HG02798 (cell line): ENCODE results near the gene SLC25A46.
"Not testable (repeated sequence)": the region's sequence is repeated elsewhere in the genome, so short reads cannot be mapped to it uniquely, and the experiment has no call there.

ENCODE experiments used
- ATAC-seq: cut with Tn5 transposase; IDR thresholded peaks from one replicate; pipeline ENCODE4 v1.9.1; 2021; ENCODE audit warnings: mild to moderate bottlenecking; ENCODE audit not compliant: unreplicated experiment, poor library complexity

Gene SLC25A46

DNA sequence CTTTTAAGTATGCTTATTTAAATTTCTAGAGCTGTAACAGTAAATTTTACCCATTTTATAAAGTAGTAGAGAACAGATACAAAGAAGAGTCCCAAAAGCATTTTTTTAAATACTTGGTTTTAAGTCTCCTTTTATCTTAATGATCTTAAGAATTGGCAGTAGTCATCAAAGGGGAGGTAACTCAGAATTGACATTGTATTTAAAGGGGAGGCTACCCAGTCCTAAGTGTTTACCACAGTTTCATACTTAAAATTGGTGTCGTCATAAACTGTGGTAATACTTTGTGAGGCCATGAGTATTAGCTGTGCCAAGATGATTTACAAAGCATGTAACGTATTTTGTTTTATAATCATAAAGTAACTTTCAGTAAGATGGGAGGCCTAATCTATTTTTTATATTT is 14.8 kb downstream of the SLC25A46 start:
- no peak for ATAC-seq

DNA sequence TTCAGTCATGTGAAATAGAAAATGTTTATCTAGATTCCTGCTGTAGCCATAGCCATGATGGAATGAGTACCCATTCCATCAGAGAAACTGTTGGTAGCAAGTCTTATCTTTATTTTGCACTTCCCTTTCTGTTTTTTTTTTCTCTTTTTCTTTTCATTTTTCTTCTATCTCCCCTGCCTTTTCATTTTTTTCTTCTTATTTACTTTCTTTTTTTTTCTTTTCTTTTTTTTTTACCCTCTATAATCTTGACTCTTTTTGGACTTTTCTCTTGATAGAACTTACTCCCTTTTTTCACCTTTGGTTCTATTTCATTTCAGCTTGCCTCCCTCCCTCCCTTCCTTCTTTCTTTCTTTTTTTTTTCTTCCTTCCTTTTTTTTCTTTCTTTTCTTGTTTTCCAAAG is 15.4 kb downstream of the SLC25A46 start:
- no peak for ATAC-seq

DNA sequence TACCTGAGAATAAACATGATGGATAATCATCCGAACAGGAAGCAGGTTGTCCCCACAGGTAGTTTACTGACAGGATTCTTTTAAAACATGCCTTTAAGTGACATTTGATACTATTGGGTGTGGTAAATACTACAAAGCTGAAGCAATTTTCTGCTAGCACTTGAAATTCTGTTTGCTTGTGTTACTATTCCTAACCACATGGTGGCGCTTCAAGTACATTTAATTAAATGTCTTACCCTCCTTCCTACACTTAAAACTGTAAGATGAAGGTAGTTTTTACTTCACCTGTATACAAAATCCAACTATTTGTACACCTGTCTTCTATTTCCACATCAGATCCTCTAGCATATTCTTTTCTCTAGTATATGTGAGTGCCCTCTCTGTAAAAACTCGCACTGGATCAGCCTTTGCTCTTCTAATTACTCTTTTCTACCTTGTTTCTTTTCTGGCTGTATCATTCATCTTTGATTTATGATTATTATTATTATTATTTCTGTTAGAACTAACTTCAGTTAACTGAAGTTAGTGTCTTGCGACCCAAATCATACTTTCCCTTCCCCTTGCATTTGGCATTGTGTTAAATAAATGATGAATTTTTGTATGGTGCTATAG is 18.4 kb downstream of the SLC25A46 start:
- no peak for ATAC-seq

DNA sequence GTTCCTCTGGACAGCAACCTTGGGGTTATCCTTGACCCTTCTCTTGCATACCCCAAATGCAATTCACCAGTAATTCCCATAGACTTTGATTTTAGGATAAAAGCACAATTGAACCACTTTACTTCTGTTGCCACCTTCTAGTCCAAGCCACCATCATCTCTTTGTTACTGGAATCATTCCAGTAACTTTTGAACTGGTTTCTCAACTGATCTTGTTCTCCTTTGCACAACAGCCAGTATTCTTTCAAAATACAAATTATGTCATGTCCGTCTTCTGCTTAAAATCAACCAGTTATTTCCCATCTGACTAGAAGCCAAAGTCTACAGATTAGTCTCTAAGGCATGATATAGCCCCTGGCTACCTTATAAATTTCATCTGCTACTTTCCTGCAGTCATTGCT is 21.4 kb downstream of the SLC25A46 start:
- ATAC-seq = no peak

DNA sequence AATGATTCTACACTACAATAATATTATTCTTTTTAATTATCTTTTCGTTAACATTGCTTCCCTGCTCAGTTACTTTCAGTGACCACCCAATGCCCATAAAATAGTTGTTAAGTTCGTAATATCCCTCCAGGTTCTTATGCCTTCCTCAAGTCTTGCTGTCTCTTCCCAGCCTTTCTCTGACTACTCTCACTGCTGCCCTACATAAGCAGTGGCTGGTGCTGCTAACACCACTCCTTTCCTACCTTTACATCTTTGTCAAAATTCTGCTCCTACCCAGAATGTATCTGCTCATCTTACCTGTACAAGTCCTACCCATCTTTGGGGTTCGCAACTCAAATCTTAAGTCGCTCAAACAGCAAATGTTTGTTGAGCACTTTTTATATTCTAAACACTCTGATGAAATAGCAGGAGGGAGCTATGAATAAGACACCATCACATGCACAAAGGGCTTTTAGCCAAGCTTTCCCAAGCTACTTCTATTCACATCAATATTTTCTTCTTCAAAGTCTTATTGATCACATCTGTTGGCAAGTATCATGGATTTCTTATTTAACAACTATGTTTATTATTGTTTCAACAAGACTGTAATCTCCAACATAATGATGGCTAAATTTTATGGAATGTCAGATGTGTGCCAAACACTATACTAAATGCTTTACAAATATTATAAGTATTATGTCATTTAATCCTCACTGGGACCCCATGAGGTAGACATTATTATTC is 29.5 kb downstream of the SLC25A46 start:
- ATAC-seq = no peak

DNA sequence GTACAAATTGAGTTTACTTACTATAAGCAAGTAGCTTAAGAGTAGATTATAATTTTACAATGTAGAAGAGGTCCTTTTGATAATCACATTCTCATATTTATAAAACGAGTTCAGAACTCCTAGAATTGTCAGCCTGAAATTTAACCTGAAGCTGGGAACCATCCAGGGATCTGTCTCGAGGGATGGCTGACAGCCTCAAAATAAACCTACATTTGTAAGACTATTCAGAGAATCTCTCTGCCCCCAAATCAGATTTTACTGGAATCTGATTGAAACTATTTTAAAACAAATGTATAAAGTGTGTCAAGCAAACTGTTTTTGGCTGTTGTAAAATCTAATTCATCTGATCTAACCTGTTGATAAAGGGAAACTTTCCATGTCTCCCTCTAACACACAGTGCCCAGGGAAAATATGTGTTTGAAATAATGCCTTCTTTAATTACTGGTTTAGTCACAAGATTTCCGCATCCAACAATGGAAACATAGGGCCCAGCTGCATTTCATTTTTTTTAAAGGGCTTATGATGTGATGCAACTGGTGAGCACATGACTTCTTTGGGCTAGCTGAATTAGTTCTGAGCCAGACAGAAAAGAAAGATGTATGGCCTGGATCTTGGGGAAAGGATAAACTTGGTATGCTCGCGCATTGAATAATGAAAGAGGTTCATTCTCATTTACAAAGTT is 30.3 kb downstream of the SLC25A46 start:
- no peak for ATAC-seq

DNA sequence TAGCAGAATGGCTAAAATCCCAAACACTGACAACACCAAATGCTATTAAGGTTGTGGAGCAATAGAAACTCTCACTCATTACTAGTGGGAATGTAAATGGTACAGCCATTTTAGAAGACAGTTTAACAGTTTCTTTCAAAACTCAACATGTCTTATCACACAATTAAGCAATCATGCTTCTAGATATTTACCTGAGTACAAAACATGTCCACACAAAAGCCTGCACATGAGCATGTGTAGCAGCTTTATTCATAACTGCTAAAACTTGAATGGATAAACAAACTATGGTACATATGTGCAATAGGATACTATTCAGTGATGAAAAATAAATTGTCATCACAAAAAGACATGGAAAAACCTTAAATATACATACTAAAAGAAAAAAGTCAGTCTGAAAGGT is 31.5 kb downstream of the SLC25A46 start:
- ATAC-seq = no peak

DNA sequence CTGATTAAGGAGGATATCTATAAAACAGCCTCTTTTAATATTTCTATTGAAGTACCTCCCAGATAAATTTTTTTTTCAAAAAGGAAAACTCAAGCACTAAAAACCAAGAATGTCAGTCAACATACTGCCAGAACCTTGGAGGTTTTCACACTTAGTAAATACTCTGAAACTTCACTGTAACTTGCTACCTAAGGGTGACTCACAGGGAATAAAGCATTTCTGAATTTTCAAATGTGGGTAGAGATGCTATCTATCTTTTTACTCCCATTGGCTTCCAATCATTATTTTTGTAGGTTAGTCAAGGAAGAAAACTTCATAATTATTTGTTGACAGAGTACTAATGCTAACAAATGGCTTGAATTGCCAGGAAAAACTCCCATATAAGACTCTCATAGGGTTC is 46.1 kb downstream of the SLC25A46 start:
- ATAC-seq = no peak

DNA sequence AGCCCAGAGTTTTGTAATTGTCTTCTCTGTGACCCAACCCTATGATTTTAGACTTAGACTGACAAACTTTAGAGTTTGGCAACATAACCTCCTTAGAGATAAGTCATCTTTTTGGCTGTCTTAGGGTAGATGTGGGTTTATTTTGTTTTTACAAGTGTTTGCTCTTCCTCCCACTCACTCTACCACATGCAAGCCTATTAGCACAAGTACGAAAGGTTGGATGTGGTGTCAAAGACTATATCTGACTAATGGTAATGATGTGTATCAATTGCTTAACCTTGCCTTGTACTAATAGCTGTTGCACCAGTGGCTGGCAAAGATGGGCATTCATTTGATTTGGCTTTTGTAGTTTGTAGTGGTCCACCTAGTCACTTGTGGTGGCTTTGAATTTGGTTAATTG is 46.5 kb downstream of the SLC25A46 start:
- no peak for ATAC-seq

DNA sequence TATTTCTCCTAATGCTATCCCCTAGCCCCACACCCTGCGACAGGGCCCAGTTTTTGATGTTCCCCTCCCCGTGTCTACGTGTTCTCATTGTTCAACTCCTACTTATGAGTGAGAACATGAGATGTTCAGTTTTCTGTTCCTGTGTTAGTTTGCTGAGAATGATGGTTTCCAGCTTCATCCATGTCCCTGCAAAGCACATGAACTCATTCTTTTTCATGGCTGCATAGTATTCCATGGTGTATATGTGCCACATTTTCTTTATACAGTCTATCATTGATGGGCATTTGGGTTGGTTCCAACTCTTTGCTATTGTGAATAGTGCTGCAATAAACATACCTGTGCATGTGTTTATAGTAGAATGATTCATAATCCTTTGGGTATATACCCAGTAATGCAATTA is 49.2 kb downstream of the SLC25A46 start:
- not testable (repeated sequence) for ATAC-seq

DNA sequence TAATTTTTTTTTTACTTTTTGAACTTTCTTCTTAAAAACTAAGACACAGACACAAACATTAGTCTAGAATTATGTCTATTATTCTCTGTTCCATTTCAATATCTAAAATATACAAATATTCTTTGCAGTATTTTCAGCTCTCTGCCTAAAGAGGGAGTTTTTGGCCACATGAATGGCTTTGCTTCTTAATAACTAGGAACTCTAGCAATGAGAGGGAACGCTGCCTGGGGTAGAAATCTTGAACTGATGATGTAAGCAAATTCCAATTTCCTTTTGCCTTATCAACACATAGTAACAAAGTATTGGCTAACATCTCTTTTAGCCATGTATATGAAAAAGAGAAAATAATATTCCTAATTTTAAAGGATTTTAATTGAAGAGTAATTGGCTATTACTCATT is 51.9 kb downstream of the SLC25A46 start:
- no peak for ATAC-seq

DNA sequence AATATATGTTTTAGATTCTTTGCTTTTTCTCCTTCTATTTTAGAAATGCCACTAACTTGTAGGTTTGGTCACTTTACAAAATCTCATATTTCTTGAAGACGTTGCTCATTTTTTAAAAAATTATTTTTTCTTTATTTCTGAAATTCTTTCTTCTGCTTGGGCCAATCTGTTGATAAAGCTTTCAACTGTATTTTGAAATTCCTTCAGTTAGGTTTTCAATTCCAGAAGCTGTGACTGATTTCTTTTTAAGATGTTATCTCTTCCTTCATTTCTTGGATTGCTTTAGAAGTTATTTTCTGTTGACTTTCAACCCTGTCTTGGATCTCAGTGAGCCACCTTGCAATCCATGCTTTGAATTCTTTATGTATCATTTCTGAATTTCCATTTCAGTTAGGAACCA is 64.2 kb downstream of the SLC25A46 start:
- no peak for ATAC-seq

DNA sequence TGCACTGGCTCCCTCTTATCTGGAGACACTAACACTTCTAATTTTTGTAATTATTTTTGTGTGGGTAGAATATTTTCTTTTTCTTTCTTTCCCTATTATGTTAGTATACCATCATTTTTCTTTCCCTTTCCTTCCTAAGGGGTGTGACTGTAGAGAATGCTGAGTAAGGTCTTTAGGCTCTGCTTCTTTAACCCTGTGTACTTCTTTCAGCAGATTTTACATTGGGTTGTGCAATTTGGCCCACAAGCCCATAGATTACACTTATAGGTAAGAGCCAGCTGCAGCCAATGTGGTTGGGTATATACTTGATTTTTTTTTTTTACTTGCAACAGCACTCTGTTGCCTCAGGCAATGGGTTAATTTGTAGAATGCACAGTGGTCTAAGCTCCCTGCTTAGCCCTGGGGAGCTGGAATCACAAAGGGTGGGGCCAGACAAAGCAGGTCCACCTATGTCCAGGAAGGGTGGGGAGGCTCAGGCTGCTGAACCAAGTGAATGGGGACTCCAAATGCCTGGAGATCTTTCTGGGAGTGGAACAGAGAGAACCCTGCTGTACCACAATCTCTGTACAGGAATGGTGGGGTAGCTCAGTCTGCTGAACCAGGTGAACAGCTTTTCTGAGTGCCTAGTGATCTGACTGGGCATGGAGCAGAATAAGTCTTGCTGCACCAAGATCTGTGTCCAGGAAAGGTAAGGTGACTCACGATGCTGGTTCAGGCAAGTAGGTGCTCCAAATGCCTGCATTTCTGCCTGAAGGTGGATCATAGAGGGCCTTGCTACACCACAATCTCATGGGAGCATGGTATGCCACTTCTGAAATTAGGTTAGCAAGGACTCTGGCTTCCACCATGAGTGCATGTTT is 64.9 kb downstream of the SLC25A46 start:
- ATAC-seq = no peak

DNA sequence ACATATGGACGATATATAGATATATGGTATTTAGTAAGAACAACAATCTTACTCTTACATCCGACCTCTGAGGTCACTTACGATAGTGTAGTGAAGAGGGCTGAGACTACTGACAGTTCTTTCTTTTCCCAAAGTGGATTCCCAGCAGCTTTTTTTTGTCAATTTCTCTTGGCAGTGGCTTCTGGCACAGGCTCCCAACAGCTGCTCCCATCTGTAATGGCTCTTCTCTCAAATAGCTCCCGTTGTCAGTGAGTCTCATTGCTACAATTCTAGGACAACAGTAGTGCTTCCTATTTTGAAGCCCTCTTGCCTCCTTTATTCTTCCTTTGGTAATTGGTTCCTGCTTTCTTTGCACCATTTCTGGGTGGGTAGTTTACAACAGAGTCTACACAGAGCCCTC is 68.4 kb downstream of the SLC25A46 start:
- ATAC-seq = no peak

DNA sequence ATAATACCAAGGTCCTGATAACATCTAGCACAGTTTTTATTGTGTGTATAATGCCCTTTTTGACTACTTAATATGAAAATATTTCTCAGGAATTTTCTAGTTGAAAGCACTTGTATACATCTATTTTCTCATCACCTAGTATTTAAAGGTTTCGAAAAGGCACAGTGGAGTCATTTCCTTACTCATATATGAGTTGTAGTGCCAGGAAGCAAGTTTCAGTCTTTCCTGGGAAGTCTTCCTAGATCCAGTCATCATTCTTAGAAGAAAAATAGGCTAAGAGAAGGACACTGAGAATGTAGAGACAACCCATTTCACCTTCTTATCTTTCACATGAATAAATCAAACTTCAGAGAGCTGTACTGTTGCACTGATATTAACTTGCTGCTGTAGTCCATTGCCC is 70.2 kb downstream of the SLC25A46 start:
- ATAC-seq = no peak
